ENCODE results near the gene ALG5.
A peak's percentile ranks its signal among the peaks of the same experiment; 100 is the strongest.

The ALG5 gene

GRCh38 chr13:36919833-36920615, 79.1 kb downstream of the ALG5 start, which contains the start of gene SMAD9:
TSS of gene SMAD9 (minus strand) at chr13:36920238. CDS start at chr13:36879689, 40,549 bp downstream.
- no peaks in the 10 kb centered on the region for H3K36me3 ChIP-seq
- H3K27me3 ChIP-seq = peaks cover 97% of the 10 kb centered on the region
- no peak within 1 kb of the TSS for H3K27ac ChIP-seq
- peaks cover 0 to 10% of the 10 kb centered on the region in 2 experiments for H3K4me1 ChIP-seq (ENCODE audit: control insufficient read depth in 1 of 2, insufficient read depth in 1 of 2, low read depth in 1 of 2, low read length in 1 of 2)
- TF ChIP-seq, protein P1, sequence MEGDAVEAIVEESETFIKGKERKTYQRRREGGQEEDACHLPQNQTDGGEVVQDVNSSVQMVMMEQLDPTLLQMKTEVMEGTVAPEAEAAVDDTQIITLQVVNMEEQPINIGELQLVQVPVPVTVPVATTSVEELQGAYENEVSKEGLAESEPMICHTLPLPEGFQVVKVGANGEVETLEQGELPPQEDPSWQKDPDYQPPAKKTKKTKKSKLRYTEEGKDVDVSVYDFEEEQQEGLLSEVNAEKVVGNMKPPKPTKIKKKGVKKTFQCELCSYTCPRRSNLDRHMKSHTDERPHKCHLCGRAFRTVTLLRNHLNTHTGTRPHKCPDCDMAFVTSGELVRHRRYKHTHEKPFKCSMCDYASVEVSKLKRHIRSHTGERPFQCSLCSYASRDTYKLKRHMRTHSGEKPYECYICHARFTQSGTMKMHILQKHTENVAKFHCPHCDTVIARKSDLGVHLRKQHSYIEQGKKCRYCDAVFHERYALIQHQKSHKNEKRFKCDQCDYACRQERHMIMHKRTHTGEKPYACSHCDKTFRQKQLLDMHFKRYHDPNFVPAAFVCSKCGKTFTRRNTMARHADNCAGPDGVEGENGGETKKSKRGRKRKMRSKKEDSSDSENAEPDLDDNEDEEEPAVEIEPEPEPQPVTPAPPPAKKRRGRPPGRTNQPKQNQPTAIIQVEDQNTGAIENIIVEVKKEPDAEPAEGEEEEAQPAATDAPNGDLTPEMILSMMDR (IDR thresholded peaks at IDR 0.05) = no peak
- no peaks in the 10 kb centered on the region for H3K9me3 ChIP-seq
- peak within 1 kb of the TSS in 1 of 2 experiments; percentile 42 for H3K4me3 ChIP-seq (ENCODE audit: low read depth in 1 of 2, low read length in 1 of 2)

DNA sequence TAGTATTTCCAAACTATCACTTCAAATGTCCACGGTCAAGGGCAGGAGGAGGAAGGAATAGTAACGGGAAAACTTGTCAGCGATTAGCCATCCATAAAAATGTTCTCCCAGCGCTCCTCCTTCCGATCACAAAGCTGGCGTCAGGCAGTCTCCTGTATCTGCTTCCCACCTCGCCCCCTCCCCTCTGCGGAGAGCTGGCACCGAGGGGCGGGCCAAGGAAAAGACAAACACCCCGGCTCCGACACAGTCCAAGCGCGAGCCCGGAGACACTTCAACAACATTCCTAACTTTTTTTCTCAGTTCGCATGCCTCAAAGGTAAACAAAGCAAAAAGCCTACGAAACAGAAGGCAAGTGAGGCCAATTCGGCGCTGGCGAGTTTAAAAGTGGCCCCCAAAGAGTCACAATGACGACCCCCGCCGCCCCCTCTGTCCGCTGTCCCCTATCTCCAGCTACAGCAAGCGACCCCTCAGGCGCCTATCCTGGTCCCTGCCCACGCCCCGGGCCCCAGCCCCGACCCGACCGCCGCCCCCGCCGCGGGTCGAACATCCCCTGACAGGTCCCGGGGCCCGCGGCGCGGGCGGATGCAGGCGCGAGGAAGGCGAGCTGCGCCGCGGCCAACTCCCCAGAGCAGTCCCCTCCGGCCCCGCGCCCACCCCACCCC, 79.8 kb downstream of the ALG5 start:
- Histone ChIP-seq H3K27ac (no peak overlapping the region), H3K9me3 (no peaks in the 10 kb centered on the region), H3K4me1 (ENCODE audit: control insufficient read depth in 1 of 2, insufficient read depth in 1 of 2, low read depth in 1 of 2, low read length in 1 of 2) (peaks cover 0 to 10% of the 10 kb centered on the region in 2 experiments), H3K4me3 (ENCODE audit: low read depth in 1 of 2, low read length in 1 of 2) (peak overlapping the region in 1 of 2 experiments; percentile 42), H3K27me3 (peaks cover 99% of the 10 kb centered on the region), H3K36me3 (no peaks in the 10 kb centered on the region)
- TF ChIP-seq, protein P1 (IDR thresholded peaks at IDR 0.05) = no peak

DNA sequence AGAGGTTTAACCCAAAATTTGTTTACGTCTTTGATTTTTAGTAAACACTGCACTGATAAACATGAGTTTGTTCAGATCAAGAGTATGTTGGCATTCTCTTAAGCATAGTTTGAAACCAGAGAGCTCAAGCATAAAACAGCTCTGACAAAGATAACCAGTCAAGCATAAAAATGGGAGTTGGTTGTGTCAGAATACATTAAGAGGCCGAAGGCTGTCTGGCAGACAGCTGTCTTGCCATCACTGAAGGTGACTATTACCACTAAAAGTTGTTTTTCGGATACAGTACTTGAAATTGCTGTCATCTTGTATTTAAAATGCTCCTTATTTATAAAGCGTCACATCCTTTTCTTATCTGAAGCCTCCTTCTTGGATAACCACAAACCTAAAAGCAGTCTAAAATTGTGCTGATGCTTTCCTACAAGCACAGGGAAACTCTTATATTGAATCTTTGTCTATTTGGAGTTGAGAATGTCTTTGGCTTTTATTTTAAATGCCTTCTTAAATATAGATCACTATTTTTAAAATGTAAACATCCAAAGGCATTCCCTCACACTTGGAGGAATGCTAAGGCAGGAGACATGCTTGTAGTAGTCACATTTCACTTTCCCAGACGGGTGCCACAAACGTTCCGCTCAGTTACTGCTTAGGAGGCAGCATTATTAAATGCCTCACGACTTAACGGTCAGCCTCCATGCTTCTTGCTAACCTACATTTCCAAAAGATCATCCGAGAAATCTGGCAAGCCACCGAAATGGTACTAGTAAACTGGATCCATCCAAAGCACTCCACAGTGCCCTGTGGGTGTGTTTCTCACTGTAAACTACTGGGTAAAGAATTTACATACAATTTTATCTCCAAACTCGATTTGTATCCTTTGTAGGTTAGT, 80.7 kb downstream of the ALG5 start:
- TF ChIP-seq, protein P1 (IDR thresholded peaks at IDR 0.05) = no peak
- Histone ChIP-seq H3K4me3 (ENCODE audit: low read depth in 1 of 2, low read length in 1 of 2) (no peak overlapping the region), H3K27me3 (peaks cover 98% of the 10 kb centered on the region), H3K4me1 (ENCODE audit: control insufficient read depth in 1 of 2, insufficient read depth in 1 of 2, low read depth in 1 of 2, low read length in 1 of 2) (peaks cover 0 to 10% of the 10 kb centered on the region in 2 experiments), H3K27ac (no peak overlapping the region), H3K36me3 (no peaks in the 10 kb centered on the region), H3K9me3 (no peaks in the 10 kb centered on the region)

GRCh38 chr13:36917311-36917710, 81.8 kb downstream of the ALG5 start:
- Histone ChIP-seq H3K36me3 (no peaks in the 10 kb centered on the region), H3K4me1 (ENCODE audit: control insufficient read depth in 1 of 2, insufficient read depth in 1 of 2, low read depth in 1 of 2, low read length in 1 of 2) (peaks cover 0 to 10% of the 10 kb centered on the region in 2 experiments), H3K27ac (no peak overlapping the region), H3K9me3 (no peaks in the 10 kb centered on the region), H3K27me3 (peaks cover 86% of the 10 kb centered on the region), H3K4me3 (ENCODE audit: low read depth in 1 of 2, low read length in 1 of 2) (no peak overlapping the region)
- TF ChIP-seq, protein P1 (IDR thresholded peaks at IDR 0.05) = no peak

- Histone ChIP-seq H3K36me3 (no peaks in the 10 kb centered on the region), H3K27me3 (peaks cover 74% of the 10 kb centered on the region), H3K9me3 (no peaks in the 10 kb centered on the region), H3K4me1 (ENCODE audit: control insufficient read depth in 1 of 2, insufficient read depth in 1 of 2, low read depth in 1 of 2, low read length in 1 of 2) (peaks cover 0 to 10% of the 10 kb centered on the region in 2 experiments), H3K27ac (no peak overlapping the region), H3K4me3 (ENCODE audit: low read depth in 1 of 2, low read length in 1 of 2) (no peak overlapping the region)
- TF ChIP-seq, protein P1 (IDR thresholded peaks at IDR 0.05) = no peak
Measured at GRCh38 chr13:36915896-36916640, 83.1 kb downstream of the ALG5 start.
